Fibroblast of pulmonary artery (primary cell): Measurements from ENCODE around the gene PRRC2B.

Source experiments
- DNase-seq: peaks from one replicate; pipeline ENCODE4 v3.0.0-alpha.2; 2010; ENCODE audit warnings: low read depth
- H3K4me3 ChIP-seq: replicated peaks from 2 replicates; pipeline ENCODE4 v1.5.1; 2011; ENCODE audit warnings: low read depth, mild to moderate bottlenecking, control low read depth, low read length, moderate library complexity
- TF ChIP-seq, protein P1 (sequence below): IDR thresholded peaks from 2 replicates; pipeline ENCODE4 v1.5.1; 2011; ENCODE audit warnings: mild to moderate bottlenecking, control low read depth, low read length, inconsistent platforms; ENCODE audit errors: missing control alignments

Gene PRRC2B

DNA sequence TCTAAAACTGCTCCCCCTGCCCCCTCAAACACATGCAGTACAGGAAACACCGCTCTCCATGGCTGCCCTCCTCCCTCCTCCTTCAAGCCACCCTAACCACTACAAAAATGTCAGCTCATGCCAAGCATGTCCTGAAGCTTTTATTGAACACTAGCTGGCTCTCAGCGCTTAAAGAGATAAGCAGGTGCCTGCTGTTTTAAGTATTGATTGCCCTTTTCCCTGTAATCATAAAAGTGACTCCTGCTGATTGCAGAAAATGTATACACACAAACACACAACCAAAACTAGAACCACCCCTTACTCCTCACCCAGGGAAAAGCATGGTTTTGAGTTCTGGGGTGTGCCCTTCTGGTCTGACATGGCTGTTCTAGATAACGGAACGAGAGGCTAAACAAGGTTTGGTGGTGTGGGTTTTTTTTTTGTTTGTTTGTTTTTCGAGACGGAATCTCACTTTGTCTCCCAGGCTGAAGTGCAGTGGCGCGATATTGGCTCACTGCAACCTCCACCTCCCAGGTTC lies 140.9 kb downstream of the PRRC2B start:
- TF ChIP-seq, protein P1, sequence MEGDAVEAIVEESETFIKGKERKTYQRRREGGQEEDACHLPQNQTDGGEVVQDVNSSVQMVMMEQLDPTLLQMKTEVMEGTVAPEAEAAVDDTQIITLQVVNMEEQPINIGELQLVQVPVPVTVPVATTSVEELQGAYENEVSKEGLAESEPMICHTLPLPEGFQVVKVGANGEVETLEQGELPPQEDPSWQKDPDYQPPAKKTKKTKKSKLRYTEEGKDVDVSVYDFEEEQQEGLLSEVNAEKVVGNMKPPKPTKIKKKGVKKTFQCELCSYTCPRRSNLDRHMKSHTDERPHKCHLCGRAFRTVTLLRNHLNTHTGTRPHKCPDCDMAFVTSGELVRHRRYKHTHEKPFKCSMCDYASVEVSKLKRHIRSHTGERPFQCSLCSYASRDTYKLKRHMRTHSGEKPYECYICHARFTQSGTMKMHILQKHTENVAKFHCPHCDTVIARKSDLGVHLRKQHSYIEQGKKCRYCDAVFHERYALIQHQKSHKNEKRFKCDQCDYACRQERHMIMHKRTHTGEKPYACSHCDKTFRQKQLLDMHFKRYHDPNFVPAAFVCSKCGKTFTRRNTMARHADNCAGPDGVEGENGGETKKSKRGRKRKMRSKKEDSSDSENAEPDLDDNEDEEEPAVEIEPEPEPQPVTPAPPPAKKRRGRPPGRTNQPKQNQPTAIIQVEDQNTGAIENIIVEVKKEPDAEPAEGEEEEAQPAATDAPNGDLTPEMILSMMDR = no peak
- no peak overlapping the region for H3K4me3 ChIP-seq
- DNase-seq = no peak

DNA sequence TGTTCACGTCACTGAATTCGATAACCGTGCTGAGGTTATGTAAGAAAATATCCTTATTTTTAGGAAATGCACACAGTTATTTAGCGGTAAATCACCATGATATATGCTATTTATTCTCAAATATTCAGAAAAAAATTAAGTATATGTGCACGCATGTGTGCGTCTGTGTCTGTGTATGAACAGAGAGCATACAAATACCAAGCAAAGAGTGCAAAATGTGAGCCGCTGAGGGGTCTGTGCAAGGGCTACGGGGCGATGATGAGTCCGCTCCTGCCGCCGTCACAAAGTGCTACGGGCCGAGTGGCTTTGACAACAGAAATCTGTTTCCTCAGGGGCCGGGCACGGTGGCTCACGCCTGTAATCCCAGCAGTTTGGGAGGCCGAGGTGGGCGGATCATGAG lies 144.1 kb downstream of the PRRC2B start:
- no peak for DNase-seq
- H3K4me3 ChIP-seq = no peak overlapping the region
- TF ChIP-seq, protein P1 = no peak

DNA sequence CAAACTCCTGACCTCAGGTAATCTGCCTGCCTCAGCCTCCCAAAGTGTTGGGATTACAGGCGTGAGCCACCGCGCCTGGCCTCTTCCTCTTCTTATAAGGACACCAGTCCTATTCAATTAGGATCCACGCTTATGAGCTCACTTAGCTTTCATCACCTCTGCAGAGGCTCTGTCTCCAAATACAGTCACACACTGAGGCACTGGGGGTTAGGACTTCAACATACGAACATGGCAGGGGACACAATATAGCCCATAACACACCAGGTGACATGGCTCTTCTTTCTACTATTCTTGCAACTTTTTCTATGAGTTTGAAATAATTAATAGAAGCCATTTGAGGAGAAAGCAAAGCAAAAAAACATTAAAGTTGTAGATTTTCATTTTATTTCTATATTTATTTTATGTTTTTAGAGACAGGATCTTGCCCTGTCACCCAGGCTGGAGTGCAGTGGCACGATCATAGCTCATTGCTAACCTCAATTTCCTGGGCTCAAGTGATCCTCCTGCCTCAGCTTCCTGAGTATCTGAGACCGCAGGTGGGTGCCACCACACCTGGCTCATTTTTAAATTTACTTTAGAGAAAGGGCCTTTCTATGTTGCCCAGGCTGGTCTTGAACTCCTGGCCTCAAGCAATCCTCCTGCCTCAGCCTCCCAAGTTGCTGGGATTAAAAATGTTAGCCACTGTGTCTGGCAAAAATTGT lies 145.5 kb downstream of the PRRC2B start:
- DNase-seq = no peak

DNA sequence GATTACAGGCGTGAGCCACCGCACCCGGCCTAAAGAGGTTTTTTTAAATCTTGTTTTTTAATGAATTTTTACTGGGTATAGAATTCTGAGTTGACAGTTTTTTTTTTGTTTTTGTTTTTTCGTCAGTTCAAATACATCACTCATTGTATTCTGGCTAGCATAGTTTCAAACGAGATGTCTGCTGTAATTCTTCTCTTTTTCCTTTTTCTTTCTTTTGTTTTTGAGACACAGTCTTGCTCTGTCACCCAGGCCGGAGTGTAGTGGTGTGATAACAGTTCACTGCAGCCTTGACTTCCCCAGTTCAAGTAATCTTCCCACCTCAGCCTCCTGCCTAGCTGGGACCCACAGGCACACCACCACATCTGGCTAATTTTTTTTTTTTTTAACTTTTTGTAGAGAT lies 149.3 kb downstream of the PRRC2B start:
- no peak for DNase-seq
- H3K4me3 ChIP-seq = no peak overlapping the region
- TF ChIP-seq, protein P1 = no peak

More for the DNA sequence above, 145.5 kb downstream of the PRRC2B start:
- TF ChIP-seq, protein P1 = no peak
- H3K4me3 ChIP-seq = no peak overlapping the region

DNA sequence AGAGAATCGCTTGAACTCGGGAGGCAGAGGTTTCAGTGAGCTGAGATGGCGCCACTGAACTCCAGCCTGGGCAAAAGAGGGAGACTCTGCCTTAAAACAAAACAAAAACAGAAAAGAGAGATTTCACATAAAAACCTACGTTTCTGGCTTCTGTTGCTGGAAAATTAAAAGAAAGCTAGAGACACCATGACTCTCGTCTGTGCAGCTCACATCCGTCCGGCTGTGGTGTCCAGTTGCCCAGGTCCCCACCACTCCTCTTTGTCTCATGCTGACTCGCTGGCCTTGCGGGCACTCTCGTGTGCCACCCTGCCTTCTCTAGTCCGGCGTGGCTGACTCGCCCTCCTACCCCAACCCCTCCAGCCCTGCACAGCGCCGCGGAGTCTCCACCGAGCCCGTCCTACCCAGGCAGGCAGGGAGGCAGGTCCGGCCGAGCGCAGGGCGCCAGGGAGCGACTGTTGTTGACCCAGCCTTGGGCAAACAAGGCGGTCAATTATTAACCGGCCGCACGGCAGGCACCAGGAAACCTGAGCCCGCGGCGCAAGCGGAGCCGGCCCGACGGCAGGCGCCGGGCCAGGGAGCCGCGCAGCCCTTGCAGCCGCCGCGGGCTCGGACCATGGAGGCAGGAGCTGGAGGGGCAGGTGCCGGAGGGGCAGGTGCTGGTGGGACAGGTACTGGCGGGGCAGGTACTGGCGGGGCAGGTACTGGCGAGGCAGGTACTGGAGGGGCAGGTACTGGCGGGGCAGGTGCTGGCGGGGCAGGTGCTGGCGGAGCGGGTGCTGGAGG lies 151.3 kb downstream of the PRRC2B start, which contains the start of gene PRRT1B:
PRRT1B (plus strand) TSS at position 521 of the 783 bp plus-strand sequence; CDS start at position 614, 93 bp downstream.
- H3K4me3 ChIP-seq = no peak within 1 kb of the TSS
- no peak for DNase-seq
- TF ChIP-seq, protein P1 = no peak

DNA sequence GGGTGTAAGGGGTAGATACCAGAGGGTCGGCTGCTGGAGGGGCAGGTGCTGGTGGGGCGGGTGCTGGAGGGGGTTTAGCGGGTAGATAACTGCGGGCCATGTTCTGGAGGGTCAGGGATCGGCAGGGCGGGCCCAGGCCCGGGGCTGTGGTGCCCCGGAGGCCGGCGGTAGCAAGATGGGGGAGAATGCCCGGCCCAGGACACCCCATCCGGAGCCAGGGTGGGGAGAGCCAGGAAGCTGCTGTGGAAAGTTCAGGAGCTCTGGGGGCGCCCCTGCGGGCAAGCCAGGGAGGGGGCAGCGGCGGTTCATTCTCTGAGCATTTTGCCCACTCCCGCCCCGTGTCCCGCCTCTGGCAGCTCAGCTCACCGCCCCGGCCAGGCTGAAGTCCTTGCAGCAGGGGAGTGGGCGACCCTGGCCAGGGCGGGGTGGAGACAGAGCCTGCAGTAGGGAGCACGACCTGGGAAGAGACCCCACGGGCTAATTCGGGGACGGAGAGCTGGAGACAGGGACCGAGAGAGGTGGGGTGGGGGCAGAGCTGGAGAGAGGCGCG lies 152.0 kb downstream of the PRRC2B start:
- no peak overlapping the region for H3K4me3 ChIP-seq

More for the DNA sequence above, 152.0 kb downstream of the PRRC2B start:
- no peak for DNase-seq
- TF ChIP-seq, protein P1 = no peak
